Stomach (tissue), 4 donors: Measurements from ENCODE around the gene CRYBB3.

Experiments used
- CTCF ChIP-seq, 7 experiments: fragments of 450-650 bp in 4 of 7; fragments of 200-600 bp in 3 of 7; sonication (generic) in 3 of 7; IDR thresholded peaks; one replicate each; pipeline ENCODE4 v1.5.1; 2016 to 2019; ENCODE audit warnings: antibody characterized with exemption in 7 of 7, control low read depth in 2 of 7, mild to moderate bottlenecking in 1 of 7
- EP300 ChIP-seq: sonication (generic); formaldehyde crosslinking; IDR thresholded peaks from one replicate; pipeline ENCODE4 v1.6.1; 2017; ENCODE audit warnings: antibody characterized with exemption
- POLR2A ChIP-seq, 4 donors: fragments of 450-650 bp; IDR thresholded peaks; one replicate each; pipeline ENCODE4 v1.6.1; 2016; ENCODE audit warnings: antibody characterized with exemption in 4 of 4, control low read depth in 2 of 4, mild to moderate bottlenecking in 1 of 4, moderate library complexity in 1 of 4
- POLR2AphosphoS5 ChIP-seq, 3 donors: sonication (generic); formaldehyde crosslinking; IDR thresholded peaks; one replicate each; pipeline ENCODE4 v1.6.1; 2016; ENCODE audit warnings: antibody characterized with exemption in 3 of 3

GRCh38 chr22:25174888-25175411 is 24.7 kb upstream of the CRYBB3 start:
- TF ChIP-seq POLR2A (IDR thresholded peaks at IDR 0.05) = no peak
- TF ChIP-seq CTCF (IDR thresholded peaks at IDR 0.05) = no peak
- TF ChIP-seq POLR2AphosphoS5 (IDR thresholded peaks at IDR 0.05) = no peak
- no peak for TF ChIP-seq EP300
